Measurements from ENCODE around the gene PCSK6. TPM values are rescaled to one million over a fixed set of nuclear protein-coding genes. Genes with fewer than 3 reads are reported as not detected.

The PCSK6 gene
- total and polyA plus RNA-seq, 7 donors: 8.3 to 32.7 (median 13.3) TPM

- intact Hi-C loops (cut with DNase I): no loop called here
- DNase-seq: no peak
- Histone ChIP-seq H3K27me3 (ENCODE audit: insufficient read depth in 3 of 3, low read length in 2 of 3) (peaks cover 0 to 12% (median 0%) of the 10 kb centered on the region in 3 donors), H3K27ac (peak overlapping the region; percentile 15), H3K4me3 (no peak overlapping the region), H3K9me3 (no peaks in the 10 kb centered on the region), H3K36me3 (ENCODE audit: insufficient read depth in 1 of 2, low read depth in 1 of 2) (no peaks in the 10 kb centered on the region), H3K4me1 (peaks cover 9% of the 10 kb centered on the region)
- TF ChIP-seq CTCF (IDR thresholded peaks at IDR 0.05): no peak
- 76 to 88% (median 78%) methylated on average over 7 of the region's 7 CpGs for WGBS, 3 donors
- peak; percentile 35 to 69 (median 60) for ATAC-seq
These were observed 3.5 kb upstream of the PCSK6 start for GRCh38 chr15:101492766-101493692.

- H3K27ac ChIP-seq: no peak overlapping the region
- 82 to 84% (median 84%) methylated on average over 18 of the region's 18 CpGs for WGBS, 3 donors
- peaks cover 0 to 10% (median 0%) of the 10 kb centered on the region in 3 donors for H3K27me3 ChIP-seq (ENCODE audit: insufficient read depth in 3 of 3, low read length in 2 of 3)
- no peak overlapping the region for H3K4me3 ChIP-seq
- ATAC-seq (no peak), DNase-seq (no peak)
- H3K9me3 ChIP-seq: no peaks in the 10 kb centered on the region
- peaks cover 9% of the 10 kb centered on the region for H3K4me1 ChIP-seq
- H3K36me3 ChIP-seq (ENCODE audit: insufficient read depth in 1 of 2, low read depth in 1 of 2): no peaks in the 10 kb centered on the region
- intact Hi-C loops (cut with DNase I): no loop called here
- no peak for TF ChIP-seq CTCF (IDR thresholded peaks at IDR 0.05)
These were observed 2.5 kb upstream of the PCSK6 start for GRCh38 chr15:101491734-101492640.

GRCh38 chr15:101490922-101491733 lies 1.6 kb upstream of the PCSK6 start:
- TF ChIP-seq CTCF (IDR thresholded peaks at IDR 0.05): no peak
- Histone ChIP-seq H3K27me3 (ENCODE audit: insufficient read depth in 3 of 3, low read length in 2 of 3) (peaks cover 0 to 2% (median 0%) of the 10 kb centered on the region in 3 donors), H3K9me3 (no peaks in the 10 kb centered on the region), H3K4me1 (peaks cover 9% of the 10 kb centered on the region), H3K4me3 (no peak overlapping the region), H3K27ac (no peak overlapping the region), H3K36me3 (ENCODE audit: insufficient read depth in 1 of 2, low read depth in 1 of 2) (peaks cover 0 to 5% of the 10 kb centered on the region in 2 donors)
- WGBS, 3 donors: 88 to 92% (median 89%) methylated on average over 16 of the region's 16 CpGs
- DNase-seq (no peak), ATAC-seq (no peak)
- intact Hi-C loops (cut with DNase I): no loop called here

GRCh38 chr15:101490408-101490891 lies 943 bp upstream of the PCSK6 start:
- Histone ChIP-seq H3K9me3 (no peaks in the 10 kb centered on the region), H3K4me1 (peaks cover 9% of the 10 kb centered on the region), H3K4me3 (no peak overlapping the region), H3K27me3 (ENCODE audit: insufficient read depth in 3 of 3, low read length in 2 of 3) (peaks cover 0 to 2% (median 0%) of the 10 kb centered on the region in 3 donors), H3K36me3 (ENCODE audit: insufficient read depth in 1 of 2, low read depth in 1 of 2) (peaks cover 0 to 12% of the 10 kb centered on the region in 2 donors), H3K27ac (no peak overlapping the region)
- DNase-seq (no peak), ATAC-seq (no peak)
- TF ChIP-seq CTCF (IDR thresholded peaks at IDR 0.05): no peak
- 89 to 92% (median 90%) methylated on average over 15 of the region's 15 CpGs for WGBS, 3 donors
- intact Hi-C loops (cut with DNase I): no loop called here
